Measurements from ENCODE around the gene ZNRF3. TPM values are rescaled to one million over a fixed set of nuclear protein-coding genes. Genes with fewer than 3 reads are reported as not detected.
A peak's percentile ranks its signal among the peaks of the same experiment; 100 is the strongest.

Gene ZNRF3
- total and polyA plus RNA-seq, 11 donors = 1.8 to 9.2 (median 6.2) TPM

GRCh38 chr22:28927630-28928029 lies 44.3 kb downstream of the ZNRF3 start:
- no peaks in the 10 kb centered on the region for H3K36me3 ChIP-seq
- peaks cover 0 to 32% (median 10%) of the 10 kb centered on the region in 12 donors for H3K4me1 ChIP-seq

GRCh38 chr22:28929197-28929596 lies 45.8 kb downstream of the ZNRF3 start:
- Histone ChIP-seq H3K4me1 (peaks cover 0 to 21% (median 7%) of the 10 kb centered on the region in 12 donors), H3K27ac (no peak overlapping the region), H3K4me3 (no peak overlapping the region), H3K27me3 (no peaks in the 10 kb centered on the region), H3K36me3 (no peaks in the 10 kb centered on the region), H3K9me3 (no peaks in the 10 kb centered on the region)
- DNase-seq (no peak), ATAC-seq (no peak)
- TF ChIP-seq POLR2A (IDR thresholded peaks at IDR 0.05) = no peak
- TF ChIP-seq CTCF (IDR thresholded peaks at IDR 0.05) = no peak
- intact Hi-C loops (cut with DNase I) = no loop called here
- WGBS, 4 donors = 89 to 90% (median 90%) methylated on average over 5 of the region's 5 CpGs

More at GRCh38 chr22:28927630-28928029, 44.3 kb downstream of the ZNRF3 start:
- no peak for ATAC-seq
- TF ChIP-seq POLR2A (IDR thresholded peaks at IDR 0.05) = no peak
- TF ChIP-seq CTCF (IDR thresholded peaks at IDR 0.05) = no peak
- intact Hi-C loops (cut with DNase I) = no loop called here
- Histone ChIP-seq H3K9me3 (no peaks in the 10 kb centered on the region), H3K4me3 (no peak overlapping the region), H3K27me3 (no peaks in the 10 kb centered on the region), H3K27ac (no peak overlapping the region)
- no peak for DNase-seq
- 80 to 90% (median 86%) methylated on average over 2 of the region's 2 CpGs for WGBS, 4 donors

- Histone ChIP-seq H3K4me1 (peaks cover 0 to 21% (median 7%) of the 10 kb centered on the region in 12 donors), H3K27ac (no peak overlapping the region), H3K36me3 (no peaks in the 10 kb centered on the region), H3K9me3 (no peaks in the 10 kb centered on the region), H3K27me3 (no peaks in the 10 kb centered on the region), H3K4me3 (no peak overlapping the region)
- TF ChIP-seq CTCF (IDR thresholded peaks at IDR 0.05) = no peak
- no peak for TF ChIP-seq POLR2A (IDR thresholded peaks at IDR 0.05)
- ATAC-seq (peak in 2 of 4 donors; percentile 34 to 48), DNase-seq (no peak)
- 62 to 70% (median 66%) methylated on average over 4 of the region's 4 CpGs for WGBS, 4 donors
- intact Hi-C loops (cut with DNase I) = no loop called here
Observed at GRCh38 chr22:28930357-28931007, 47.1 kb downstream of the ZNRF3 start.

GRCh38 chr22:28931844-28932567 lies 48.6 kb downstream of the ZNRF3 start:
- Histone ChIP-seq H3K27ac (no peak overlapping the region), H3K4me1 (peaks cover 0 to 21% (median 7%) of the 10 kb centered on the region in 12 donors), H3K27me3 (no peaks in the 10 kb centered on the region), H3K36me3 (no peaks in the 10 kb centered on the region), H3K9me3 (no peaks in the 10 kb centered on the region), H3K4me3 (no peak overlapping the region)
- TF ChIP-seq CTCF (IDR thresholded peaks at IDR 0.05) = no peak
- no peak for TF ChIP-seq POLR2A (IDR thresholded peaks at IDR 0.05)
- 91 to 98% (median 96%) methylated on average over 5 of the region's 5 CpGs for WGBS, 4 donors
- intact Hi-C loops (cut with DNase I) = no loop called here
- no peak for ATAC-seq
- no peak for DNase-seq
